Measurements from ENCODE around the gene OTOF.

Gene OTOF

DNA sequence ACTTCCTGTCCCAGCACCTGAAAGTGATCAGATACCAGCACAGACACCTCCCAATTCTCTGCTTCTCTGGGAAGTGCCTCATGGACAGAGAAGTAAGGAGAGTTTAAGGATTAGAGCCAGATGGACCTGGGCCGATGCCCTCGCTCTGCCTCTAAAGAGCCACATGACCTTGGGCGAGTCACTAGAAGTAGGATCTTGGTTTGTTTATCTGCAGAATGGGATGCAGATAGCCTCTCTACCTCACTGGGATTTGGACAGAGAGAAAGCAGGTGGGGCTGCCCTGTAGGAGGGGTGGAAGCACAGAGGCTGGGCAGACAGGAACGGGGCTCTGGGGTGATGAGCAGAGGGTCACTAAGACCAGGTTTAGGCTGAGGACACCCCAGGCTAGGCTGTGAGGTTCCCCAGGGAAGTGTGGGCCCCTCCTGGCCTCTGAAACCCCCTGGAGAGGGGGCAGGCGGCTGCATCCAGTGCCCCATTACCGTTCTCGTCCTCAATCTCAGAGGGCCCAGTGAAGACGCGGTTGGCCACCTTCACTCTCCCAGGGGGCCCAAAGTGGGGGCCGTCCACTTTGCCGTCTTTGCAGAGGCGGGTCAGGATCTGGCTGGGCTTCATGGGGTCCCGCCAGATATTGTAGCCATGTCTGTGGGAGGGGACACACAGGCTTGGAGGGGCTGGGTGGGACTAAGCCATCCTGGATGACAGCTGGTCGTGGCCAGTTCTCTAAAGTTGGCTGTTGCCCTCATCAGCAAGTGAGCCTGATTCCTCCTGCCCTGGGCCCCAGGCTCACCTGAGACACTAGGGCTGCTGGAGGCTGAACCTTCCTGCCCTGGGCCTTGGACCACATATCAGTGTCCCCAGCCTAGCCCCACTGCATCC is 13.3 kb downstream of the OTOF start:
- DNase-seq: no peak

DNA sequence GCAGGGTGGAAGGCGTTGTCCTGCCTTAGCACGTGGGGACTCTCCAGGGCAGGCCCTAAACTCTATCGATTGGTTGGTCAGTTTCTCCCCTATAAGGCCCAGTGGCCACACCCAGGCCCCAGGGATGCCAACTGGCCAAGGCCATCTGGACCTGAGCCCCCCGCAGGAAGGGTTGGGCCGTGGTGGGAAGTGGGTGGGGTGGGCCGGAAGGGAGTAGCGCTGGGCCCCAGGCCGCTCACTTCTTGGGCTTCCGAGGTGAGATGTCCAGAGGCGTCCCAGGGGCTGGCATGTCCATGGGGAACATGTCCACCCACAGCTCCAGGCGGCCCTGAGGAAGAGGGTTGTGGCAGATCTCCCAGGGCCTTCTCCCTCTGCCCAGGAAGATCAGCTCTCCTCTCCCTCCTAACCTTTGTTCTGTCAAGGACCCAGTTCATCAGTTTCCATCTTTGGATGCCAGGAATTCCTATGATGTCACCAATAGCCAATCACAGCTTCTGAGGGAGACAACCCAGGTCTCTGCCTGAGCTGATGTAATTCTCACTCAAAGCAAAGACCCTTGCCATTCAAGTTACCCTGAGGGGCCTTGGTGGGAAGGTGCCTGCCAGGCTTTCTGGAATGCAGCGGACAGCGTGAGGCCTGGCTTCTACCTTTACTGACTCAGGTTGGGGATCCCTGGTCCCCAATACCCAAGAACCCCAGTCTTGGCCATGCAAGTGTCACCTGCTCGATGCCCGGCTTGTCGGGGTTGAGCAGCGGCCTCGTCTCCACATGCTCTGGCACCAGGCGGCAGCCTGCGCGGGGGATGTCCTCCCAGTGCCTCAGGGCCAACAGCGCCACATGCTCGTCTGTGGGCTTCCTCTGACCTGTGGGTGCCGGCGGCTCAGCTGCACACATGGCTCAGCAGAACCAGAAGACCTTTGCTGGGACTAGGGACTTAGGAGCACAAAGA is 14.4 kb downstream of the OTOF start:
- DNase-seq: peak; percentile 19

DNA sequence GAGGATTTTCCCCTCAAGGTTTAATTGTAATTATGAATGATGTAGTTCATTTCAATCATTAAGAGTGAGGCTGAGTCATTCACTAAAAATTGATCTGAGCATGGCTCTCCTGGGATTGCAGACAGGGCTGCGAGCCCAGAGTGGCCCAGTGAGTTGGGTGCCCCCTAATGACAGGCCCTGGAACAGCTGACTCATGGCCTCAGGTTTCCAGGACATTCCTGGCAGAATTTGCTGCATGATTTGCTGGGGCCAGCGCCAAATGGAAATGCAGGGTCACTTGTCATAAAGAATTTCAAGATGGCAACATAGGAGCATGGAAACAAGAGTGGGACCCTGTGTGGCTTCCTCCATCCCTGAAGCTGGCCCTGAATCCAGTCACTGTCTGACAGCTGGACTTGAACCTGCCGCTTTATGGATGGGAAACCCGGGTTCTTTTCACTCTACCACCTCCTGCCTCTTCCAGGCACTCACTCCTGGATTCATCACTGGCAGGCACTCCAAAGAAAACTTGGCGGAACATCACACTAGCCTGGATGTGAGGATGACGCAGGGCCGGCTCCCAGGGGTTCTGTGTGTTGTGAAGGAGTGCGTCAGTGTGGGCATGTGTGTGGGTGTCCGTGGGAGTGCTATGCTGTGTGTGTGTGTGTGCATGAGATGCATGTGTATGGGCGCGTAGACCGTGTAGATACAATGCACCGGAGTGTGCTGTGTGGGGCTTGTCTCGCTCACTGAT is 15.2 kb downstream of the OTOF start:
- peak; percentile 69 for DNase-seq

DNA sequence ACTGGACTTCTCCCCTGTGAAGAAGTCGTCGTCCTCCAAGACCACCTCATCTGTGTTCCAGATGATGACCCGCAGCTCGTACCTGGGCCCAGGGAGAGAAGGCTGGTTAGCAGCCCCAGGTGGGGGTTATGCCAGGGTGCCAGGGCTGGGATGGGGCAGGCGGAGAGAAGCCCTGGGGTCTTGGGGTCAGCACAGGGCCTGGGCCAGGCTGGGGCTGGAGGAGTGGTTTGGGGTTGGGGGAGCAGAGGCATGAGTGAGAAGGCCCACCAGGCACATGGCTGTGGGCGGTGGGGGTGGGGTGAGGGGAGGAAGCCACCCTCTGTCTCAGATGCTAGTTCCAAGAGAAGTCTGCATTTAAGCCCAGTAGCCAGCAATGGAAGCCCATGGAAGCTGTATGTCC is 15.8 kb downstream of the OTOF start:
- no peak for DNase-seq

GRCh38 chr2:26461601-26462023 is 16.3 kb downstream of the OTOF start:
- no peak for DNase-seq

DNA sequence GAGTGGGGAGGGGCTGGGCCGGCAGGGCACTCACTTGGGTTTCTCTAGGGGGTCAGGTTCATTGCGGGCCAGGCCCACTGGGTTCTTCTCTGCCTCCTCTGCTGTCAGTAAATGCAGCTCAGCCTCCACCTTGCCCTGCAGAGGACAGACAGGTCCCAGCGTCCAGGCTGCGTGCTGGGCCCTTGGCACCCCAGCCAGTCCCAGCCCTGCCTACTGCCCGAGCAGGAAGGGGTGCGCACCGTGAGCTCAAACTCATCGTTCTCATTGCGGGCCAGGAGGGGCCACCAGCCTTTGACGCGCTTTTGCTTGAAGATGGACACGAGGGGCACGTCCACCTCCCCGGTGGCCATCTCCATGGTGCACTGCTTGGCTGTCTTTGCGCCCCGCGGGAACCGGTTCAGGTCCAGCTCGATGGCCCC is 17.3 kb downstream of the OTOF start:
- DNase-seq: no peak

GRCh38 chr2:26459991-26460612 is 17.8 kb downstream of the OTOF start:
- no peak for DNase-seq

DNA sequence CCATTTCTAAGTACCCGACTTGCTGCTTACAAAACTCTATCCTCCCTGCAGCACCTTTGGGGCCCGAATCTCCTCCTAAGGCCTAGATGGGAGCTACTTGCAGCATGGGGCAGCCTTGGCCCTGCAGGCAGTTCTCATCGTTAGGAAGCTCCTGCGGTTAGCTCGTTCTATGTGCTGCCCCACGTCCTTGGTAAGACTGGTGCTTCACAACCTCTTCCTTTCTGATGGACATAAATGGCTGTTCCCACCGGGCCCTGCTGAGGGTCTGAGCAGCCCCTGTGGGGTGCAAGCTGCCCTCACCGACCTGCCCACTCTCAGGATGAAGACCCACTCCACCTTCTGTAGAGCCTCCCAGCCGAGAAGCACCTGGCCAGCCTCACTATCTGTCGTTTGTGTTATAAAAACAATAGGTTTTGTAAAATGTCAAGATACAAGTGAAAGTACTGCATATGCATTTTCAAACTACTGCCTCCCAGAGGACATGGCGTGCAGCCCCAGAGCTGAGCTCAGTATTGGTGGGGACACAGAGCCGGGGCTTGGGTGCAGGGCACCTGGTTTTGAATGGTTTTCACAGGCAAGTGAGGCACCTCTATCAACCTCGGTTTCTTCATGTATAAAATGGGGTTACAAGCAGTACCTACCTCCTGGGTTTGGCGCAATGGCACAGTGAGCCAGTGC is 19.4 kb downstream of the OTOF start:
- DNase-seq: no peak

DNA sequence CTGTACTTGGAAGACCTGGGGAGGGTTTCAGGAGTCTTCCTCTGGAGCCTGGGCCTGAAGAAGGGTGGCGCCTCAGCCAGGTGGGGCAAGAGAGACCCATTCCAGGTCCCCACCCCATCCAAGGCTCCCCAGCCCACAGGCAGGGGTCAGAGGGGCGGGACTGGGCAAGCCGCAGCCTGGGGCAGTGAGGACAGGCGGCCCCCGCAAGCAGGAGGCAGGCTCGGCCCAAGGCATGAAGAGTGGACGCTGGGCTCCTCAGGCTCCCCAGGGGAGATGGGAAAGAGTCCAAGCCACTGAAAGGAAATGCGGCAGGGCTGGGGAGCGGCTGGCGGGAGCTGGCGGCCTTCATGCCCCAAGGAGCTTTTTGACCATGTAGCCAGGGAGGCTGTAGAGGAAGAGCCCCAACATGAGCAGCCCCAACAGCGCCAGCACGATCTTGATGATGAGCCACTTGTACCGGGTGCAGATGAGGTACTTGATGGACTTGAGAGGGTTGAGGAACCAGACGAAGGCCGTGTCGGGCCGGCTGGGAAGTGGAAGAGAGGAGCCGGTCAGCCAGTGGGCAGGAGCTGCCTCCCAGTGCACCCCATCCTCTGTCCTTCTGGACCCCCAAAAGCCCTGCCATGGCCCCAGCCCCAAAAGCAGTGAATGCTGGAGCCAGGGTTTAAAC is 20.1 kb downstream of the OTOF start:
- no peak for DNase-seq

DNA sequence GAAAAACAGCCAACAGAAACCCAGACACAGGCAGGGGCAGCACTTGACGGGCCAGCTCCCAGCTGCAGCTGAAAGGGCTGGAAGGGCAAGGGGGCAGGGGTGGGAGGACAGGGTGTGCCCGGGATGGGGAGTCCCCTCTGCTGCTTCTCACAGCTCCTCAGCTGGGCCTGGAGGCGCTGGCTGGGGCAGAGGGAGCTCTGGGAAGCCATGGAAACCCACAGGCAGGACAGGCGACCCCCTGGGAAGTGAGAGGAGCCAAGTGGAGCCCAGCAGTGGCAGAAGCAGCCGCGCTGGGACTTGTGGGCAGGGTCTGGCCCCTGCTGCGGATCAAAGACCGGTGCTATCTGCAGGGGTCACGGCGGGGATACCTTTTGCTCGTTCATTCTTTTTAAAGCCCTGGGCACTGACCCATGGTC is 20.7 kb downstream of the OTOF start:
- DNase-seq: no peak

- DNase-seq: no peak
These were observed 21.3 kb downstream of the OTOF start for GRCh38 chr2:26456440-26457250.

DNA sequence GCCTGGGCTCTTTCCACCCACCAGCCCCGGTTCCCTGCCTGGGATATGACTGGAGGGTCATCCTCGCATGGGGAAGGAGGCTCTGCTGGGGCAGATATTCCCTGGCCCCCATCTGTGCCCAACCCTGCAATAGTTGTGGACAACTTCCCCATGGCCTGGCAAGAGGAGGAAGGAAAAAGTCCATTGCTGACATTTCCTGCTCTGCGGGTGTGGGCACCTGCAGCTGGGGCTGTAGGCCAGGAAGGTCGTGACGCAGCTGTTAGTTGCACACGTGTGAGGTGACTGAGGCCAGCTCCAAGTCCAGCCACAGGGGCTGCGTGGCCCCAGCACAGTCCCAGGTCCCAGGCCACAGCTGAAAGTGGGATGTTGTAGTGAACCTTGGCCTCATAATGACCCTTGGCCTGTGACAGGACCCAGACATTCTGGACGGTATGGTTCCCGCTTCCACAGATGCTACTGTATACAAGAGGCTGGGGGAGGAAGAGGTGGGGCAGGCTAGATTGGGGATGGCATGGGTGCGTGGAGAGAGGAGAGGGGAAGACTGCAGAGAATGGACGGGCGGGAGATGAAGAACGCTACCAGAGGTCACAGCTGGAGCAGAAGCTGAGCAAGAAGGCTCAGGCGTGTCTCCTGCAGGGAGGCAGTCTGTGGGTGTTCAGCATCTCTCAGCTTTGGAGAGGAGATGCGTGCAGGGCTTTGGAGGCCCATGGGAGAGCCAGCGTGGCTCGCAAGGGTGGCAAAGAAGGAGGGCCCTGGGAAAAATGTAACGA is 22.1 kb downstream of the OTOF start:
- DNase-seq: no peak

GRCh38 chr2:26455037-26455669 is 22.8 kb downstream of the OTOF start:
- no peak for DNase-seq

DNA sequence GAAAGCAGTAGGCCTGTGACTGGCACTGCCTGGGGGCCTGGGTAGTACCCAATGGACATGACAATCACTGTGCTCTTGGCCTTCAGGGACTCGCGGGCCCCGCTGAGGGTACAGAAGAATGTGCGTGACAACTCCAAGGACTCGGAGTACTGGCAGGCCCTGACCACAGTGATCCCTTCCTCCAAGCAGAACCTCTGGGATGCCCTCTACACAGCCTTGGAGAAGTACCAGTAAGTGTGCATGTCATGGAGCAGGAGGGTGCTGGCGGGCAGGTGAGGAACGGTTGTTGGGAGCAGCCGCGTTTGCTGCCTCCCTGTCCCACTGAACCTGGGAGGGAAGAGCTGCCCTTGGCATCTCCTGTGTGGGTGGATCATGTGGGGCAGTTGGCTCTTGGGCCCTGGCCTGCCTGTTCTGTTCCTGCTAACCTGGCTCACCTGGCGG is 23.3 kb downstream of the OTOF start:
- DNase-seq: no peak

DNA sequence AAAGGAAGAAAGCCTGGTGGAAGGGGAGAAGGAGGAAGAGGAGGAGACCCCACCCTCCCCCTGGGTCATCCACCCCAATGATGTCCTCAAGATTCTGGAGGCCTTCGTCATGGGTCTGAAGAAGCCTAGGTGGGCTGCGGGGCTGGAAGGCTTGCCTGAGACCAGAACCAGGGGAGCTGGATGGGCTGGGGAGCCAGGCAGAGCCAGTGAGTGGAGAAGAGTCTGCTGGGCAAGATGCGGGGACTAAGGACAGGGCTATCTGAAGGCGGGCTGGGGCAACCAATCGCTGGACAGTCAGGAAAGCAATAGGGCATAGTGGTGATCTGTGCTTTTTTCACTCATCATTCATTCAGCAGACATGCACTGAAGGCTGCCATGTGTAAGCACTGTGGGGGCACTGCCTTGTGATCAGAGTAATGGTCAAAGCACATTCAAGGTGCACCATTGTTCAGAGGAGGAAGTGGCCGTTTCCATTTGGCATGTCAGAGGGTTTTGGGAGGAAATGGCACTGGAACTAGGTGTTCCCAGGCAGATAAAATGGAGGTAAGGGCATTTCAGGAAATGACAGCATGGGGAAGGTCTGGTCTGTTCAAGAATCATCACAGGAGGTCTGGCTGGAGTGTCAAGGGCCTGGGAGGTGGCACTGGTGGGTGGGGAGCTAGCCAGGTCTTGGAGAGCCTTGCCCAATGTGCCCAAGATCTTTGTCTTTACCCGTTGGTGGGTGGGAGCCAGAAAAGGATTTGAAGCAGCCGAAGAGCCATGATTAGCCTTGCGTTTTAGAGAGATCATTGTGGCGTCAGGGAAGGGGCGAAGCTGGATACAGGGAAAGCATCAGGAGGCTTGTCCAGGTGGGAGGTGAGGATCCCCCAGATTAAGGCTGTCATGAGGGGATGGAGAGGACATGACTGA is 24.2 kb downstream of the OTOF start:
- no peak for DNase-seq

GRCh38 chr2:26451700-26452099 is 26.2 kb downstream of the OTOF start:
- no peak for DNase-seq

DNA sequence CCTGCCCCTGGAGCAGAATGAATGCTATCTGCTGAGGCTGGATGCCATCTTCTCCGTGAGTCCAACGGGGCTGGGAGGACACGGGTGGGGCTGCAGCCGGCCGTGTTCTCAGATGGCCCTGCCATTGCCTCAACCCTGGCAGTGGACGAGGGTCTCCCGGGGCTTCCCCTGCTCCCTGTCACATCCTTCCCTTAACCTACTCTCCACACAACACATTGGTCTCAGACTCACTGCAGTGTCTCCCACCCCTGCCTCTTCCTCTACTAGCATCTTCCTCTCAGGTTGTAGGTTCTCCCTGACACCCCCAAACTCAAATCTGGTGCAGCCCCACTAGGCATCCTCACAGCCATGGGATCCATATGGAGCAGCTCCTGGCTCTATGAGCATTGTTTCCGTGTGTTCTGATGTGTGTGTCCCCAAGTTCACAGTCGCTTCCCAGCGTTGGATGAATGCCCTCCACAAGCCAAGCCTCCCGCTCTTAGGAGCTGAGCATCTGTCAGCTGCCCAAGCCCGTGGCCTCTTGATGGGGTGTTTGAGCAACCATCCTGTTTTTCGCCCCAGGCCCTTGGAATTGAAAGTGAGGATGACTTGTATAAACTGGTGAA is 27.8 kb downstream of the OTOF start:
- DNase-seq: no peak

Measured in fibroblast of skin of scalp (primary cell).